OCI-LY7 (cell line): Measurements from ENCODE around the gene PM20D1. TPM values are rescaled to one million over a fixed set of nuclear protein-coding genes. Genes with fewer than 3 reads are reported as not detected.
"Not testable (repeated sequence)": the region's sequence is repeated elsewhere in the genome, so short reads cannot be mapped to it uniquely, and the experiment has no call there.

Experiments used
- BruUV-seq: library from RNA; stranded (reverse); fragments of 400-500 nt; replicated peaks from 2 replicates; lab custom pipeline; 2021; lab: Mats Ljungman, UMichigan
- CTCF ChIA-PET: fragments of 300-600 bp; sonication (Branson Sonifier 250); formaldehyde crosslinking; loops from one replicate; lab custom pipeline; 2022; ENCODE audit warnings: antibody characterized with exemption; ENCODE audit not compliant: unreplicated experiment; lab: Charles Lee
- POLR2A ChIA-PET: fragments of 300-600 bp; sonication (Branson Sonifier 250); formaldehyde crosslinking; loops from one replicate; lab custom pipeline; 2022; ENCODE audit warnings: antibody characterized with exemption; lab: Charles Lee
- DNase-seq: peaks from one replicate; pipeline ENCODE4 v3.0.0-alpha.2; 2015; ENCODE audit warnings: low spot score
- H2AFZ ChIP-seq: fragments of 200-600 bp; sonication (generic), shearing (Covaris generic); 2 replicates; pipeline ENCODE4 v1.6.1; 2014; ENCODE audit warnings: mild to moderate bottlenecking, antibody characterized with exemption, low read length, moderate library complexity
- H3K27ac ChIP-seq: fragments of 200-600 bp; sonication (generic); 2 replicates; pipeline ENCODE4 v1.5.1; 2014; ENCODE audit warnings: mixed run types, low read depth, mild to moderate bottlenecking, moderate library complexity, low read length, inconsistent platforms; ENCODE audit not compliant: poor library complexity, severe bottlenecking
- H3K36me3 ChIP-seq: fragments of 200-600 bp; sonication (generic); 2 replicates; pipeline ENCODE4 v1.6.1; 2014; ENCODE audit warnings: mild to moderate bottlenecking, antibody characterized with exemption, low read length, moderate library complexity, mixed read lengths; ENCODE audit not compliant: insufficient read depth
- H3K4me1 ChIP-seq: fragments of 200-600 bp; sonication (generic); 2 replicates; pipeline ENCODE4 v1.5.1; 2014; ENCODE audit warnings: mild to moderate bottlenecking, low read length; ENCODE audit not compliant: insufficient read depth, poor library complexity, severe bottlenecking
- H3K4me2 ChIP-seq: fragments of 200-600 bp; sonication (generic); 2 replicates; pipeline ENCODE4 v1.6.1; 2014; ENCODE audit warnings: mild to moderate bottlenecking, low read length
- H3K4me3 ChIP-seq: fragments of 200-600 bp; sonication (generic); 2 replicates; pipeline ENCODE4 v1.5.1; 2014; ENCODE audit warnings: mild to moderate bottlenecking, low read depth, low read length; ENCODE audit not compliant: poor library complexity, severe bottlenecking
- H3K79me2 ChIP-seq: fragments of 200-600 bp; sonication (generic); 2 replicates; pipeline ENCODE4 v1.6.1; 2016; ENCODE audit warnings: low read depth, mild to moderate bottlenecking, low read length, moderate library complexity, mixed read lengths; ENCODE audit not compliant: insufficient read depth
- H3K9me2 ChIP-seq: fragments of 200-600 bp; sonication (generic); 2 replicates; pipeline ENCODE4 v1.6.1; 2016; ENCODE audit warnings: mild to moderate bottlenecking, low read length, mixed read lengths; ENCODE audit not compliant: insufficient read depth
- H3K9me3 ChIP-seq: fragments of 200-600 bp; sonication (generic); 2 replicates; pipeline ENCODE4 v1.6.1; 2014; ENCODE audit warnings: mild to moderate bottlenecking, mixed run types, low read length, mixed read lengths
- H4K20me1 ChIP-seq: fragments of 200-600 bp; sonication (generic); 2 replicates; pipeline ENCODE4 v1.6.1; 2014; ENCODE audit warnings: mild to moderate bottlenecking, antibody characterized with exemption, low read length, moderate library complexity, mixed read lengths; ENCODE audit not compliant: insufficient read depth
- EZH2phosphoT487 ChIP-seq: fragments of 200-600 bp; sonication (generic); IDR thresholded peaks from 2 replicates; pipeline ENCODE4 v1.6.1; 2018; ENCODE audit warnings: low read depth, borderline replicate concordance, mild to moderate bottlenecking, mixed run types, antibody characterized with exemption, low read length, moderate library complexity, mixed read lengths
- intact Hi-C: fragments of 100-400 bp; cut with micrococcal nuclease; formaldehyde crosslinking; loops from one replicate; pipeline ENCODE4 v1.10.0; 2022; ENCODE audit not compliant: unreplicated experiment
- total RNA-seq, 2 experiments: library from RNA; depleted of rRNA in 1 of 2; stranded (reverse); fragments of >200 nt in 1 of 2; shearing (Covaris generic) in 1 of 2; gene quantifications; 2 replicates each; pipeline ENCODE4 v1.2.3, GENCODE V29; 2014 to 2022
- TF ChIP-seq, protein P1 (sequence below): fragments of 200-600 bp; sonication (generic); conservative IDR thresholded peaks from 2 replicates; pipeline ENCODE4 v1.5.1; 2014; ENCODE audit warnings: mild to moderate bottlenecking, antibody characterized with exemption, low read length, moderate library complexity, mixed read lengths

The PM20D1 gene
- total RNA-seq, 2 experiments from 2014 or later: not detected

DNA sequence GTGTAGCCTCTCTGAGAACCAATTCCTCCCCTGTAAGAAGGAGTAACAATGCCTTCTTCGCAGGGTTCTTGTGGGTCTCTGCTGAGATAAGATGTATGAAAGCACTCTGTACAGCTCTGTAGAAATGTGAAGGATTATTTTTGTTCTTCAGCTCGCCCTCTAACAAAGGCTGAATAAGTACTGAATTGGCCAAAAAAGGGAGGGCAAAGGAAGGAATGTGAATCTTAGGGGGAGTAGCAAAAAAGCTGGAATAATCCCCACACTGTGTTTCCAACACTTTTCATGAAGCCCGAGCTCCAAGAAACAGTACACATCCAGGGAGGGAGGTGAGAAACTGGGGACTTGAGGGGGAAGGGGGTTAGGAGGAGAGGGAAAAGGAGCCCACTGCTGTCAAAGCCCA is 22.9 kb downstream of the PM20D1 start:
- H3K79me2 ChIP-seq: no peaks in the 10 kb centered on the region
- no peak for DNase-seq
- intact Hi-C loops: no loop called here
- H4K20me1 ChIP-seq: no peaks in the 10 kb centered on the region
- no peaks in the 10 kb centered on the region for H3K36me3 ChIP-seq
- no peak for TF ChIP-seq EZH2phosphoT487
- TF ChIP-seq, protein P1, sequence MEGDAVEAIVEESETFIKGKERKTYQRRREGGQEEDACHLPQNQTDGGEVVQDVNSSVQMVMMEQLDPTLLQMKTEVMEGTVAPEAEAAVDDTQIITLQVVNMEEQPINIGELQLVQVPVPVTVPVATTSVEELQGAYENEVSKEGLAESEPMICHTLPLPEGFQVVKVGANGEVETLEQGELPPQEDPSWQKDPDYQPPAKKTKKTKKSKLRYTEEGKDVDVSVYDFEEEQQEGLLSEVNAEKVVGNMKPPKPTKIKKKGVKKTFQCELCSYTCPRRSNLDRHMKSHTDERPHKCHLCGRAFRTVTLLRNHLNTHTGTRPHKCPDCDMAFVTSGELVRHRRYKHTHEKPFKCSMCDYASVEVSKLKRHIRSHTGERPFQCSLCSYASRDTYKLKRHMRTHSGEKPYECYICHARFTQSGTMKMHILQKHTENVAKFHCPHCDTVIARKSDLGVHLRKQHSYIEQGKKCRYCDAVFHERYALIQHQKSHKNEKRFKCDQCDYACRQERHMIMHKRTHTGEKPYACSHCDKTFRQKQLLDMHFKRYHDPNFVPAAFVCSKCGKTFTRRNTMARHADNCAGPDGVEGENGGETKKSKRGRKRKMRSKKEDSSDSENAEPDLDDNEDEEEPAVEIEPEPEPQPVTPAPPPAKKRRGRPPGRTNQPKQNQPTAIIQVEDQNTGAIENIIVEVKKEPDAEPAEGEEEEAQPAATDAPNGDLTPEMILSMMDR: no peak
- ChIA-PET CTCF (no interaction called here), POLR2A (interaction anchor here (1.4 kb wide), 1 partner anchor 22 kb away, joined by 3 read pairs; no protein-coding TSS in a partner anchor)
- BruUV-seq: no TSS peak
- peaks cover 7% of the 10 kb centered on the region for H3K4me1 ChIP-seq
- no peak overlapping the region for H3K4me3 ChIP-seq
- no peak overlapping the region for H3K4me2 ChIP-seq
- no peak overlapping the region for H2AFZ ChIP-seq
- H3K9me3 ChIP-seq: peaks cover 13% of the 10 kb centered on the region; the same call in 1 of the 2 replicates
- no peak overlapping the region for H3K27ac ChIP-seq
- H3K9me2 ChIP-seq: no peaks in the 10 kb centered on the region

DNA sequence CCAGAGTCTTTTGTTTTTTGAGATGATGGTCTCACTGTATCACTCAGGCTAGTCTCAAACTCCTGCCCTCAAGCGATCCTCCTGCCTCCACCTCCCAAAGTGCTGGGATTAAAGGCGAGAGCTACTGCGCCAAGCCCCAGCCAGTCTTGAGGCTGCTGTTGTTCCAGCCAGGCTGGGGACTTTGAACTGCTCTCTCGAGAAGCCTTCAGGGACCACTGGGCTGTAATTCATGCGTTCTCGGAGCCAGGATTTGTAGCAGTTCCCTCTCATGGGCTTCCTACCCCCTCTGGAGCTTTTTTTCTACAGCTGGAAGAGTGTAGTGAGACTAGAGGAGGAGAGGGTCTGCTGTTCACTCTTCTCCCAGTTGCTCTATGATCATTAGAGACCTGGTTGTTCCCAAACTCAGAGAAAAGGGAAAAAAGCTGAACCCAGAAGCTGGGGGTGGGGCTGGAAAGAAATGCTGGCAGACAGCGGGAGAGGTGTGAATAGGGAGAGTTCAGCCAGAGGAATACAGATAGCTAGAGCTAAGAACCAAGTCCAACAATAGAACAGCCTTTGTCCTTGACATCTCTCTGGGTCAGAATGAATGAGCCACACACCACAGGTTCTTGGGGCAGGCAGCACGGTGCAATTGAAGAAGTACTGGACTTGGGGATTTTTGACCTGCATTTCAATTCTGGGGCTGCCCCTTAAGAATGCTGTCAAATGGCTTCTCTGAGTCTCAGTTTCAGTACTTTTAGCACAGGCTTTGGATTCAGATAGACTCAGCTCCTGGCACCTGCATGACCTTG is 23.7 kb downstream of the PM20D1 start:
- no peak for TF ChIP-seq EZH2phosphoT487
- TF ChIP-seq, protein P1: no peak
- Histone ChIP-seq H2AFZ (no peak overlapping the region), H3K36me3 (no peaks in the 10 kb centered on the region), H4K20me1 (no peaks in the 10 kb centered on the region), H3K4me3 (no peak overlapping the region), H3K79me2 (no peaks in the 10 kb centered on the region), H3K4me1 (peaks cover 7% of the 10 kb centered on the region), H3K9me3 (peaks cover 13% of the 10 kb centered on the region; the same call in 1 of the 2 replicates), H3K9me2 (no peaks in the 10 kb centered on the region), H3K4me2 (no peak overlapping the region), H3K27ac (no peak overlapping the region)
- no peak for DNase-seq
- intact Hi-C loops: no loop called here
- no TSS peak for BruUV-seq
- CTCF ChIA-PET: no interaction called here
- POLR2A ChIA-PET: interaction anchor here (0.8 to 1.4 kb wide), 2 partner anchors 17 to 23 kb away, joined by 3 read pairs; no protein-coding TSS in a partner anchor

DNA sequence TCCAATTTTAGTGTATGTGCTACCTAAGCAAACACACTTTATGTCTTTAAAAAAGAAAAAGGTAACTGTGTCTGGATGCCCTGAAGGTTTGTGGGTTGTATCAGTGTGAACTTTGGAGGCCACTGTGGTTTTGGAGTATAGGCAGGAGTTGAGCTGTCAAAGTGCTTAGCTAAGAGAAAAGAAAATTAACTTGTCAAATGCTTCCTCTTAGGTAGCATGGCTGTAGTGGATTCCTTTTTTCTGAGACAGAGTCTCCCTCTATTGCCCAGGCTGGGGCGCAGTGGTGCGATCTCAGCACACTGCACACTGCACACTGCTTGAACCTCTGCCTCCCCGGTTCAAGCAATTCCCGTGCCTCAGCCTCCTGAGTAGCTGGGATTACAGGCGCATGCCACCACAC is 25.8 kb downstream of the PM20D1 start:
- intact Hi-C loops: no loop called here
- no peaks in the 10 kb centered on the region for H3K9me2 ChIP-seq
- no TSS peak for BruUV-seq
- DNase-seq: no peak
- H3K4me1 ChIP-seq: peaks cover 7% of the 10 kb centered on the region
- no peaks in the 10 kb centered on the region for H4K20me1 ChIP-seq
- ChIA-PET CTCF (no interaction called here), POLR2A (interaction anchor here (0.7 kb wide), 1 partner anchor 638 kb away, joined by 3 read pairs; no protein-coding TSS in a partner anchor)
- no peak overlapping the region for H3K27ac ChIP-seq
- H3K79me2 ChIP-seq: no peaks in the 10 kb centered on the region
- no peak overlapping the region for H3K4me3 ChIP-seq
- H2AFZ ChIP-seq: no peak overlapping the region
- no peak overlapping the region for H3K4me2 ChIP-seq
- peaks cover 13% of the 10 kb centered on the region; the same call in 1 of the 2 replicates for H3K9me3 ChIP-seq
- H3K36me3 ChIP-seq: no peaks in the 10 kb centered on the region
- TF ChIP-seq, protein P1: no peak
- TF ChIP-seq EZH2phosphoT487: no peak

DNA sequence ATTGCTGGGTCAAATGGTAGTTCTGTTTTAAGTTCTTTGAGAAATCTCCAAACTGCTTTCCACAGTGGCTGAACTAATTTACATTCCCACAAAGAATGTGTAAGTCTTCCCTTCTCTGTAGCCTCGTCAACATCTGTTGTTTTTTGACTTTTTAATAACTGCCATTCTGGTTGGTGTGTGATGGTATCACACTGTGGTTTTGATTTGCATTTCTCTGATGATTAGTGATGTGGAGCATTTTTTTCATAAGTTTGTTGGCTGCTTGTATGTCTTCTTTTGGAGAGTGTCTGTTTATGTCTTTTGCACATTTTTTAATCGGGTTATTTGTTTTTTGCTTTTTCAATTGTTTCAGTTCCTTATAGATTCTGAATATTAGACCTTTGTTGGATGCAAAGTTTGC is 26.7 kb downstream of the PM20D1 start:
- BruUV-seq, CTCF ChIA-PET, H3K36me3 ChIP-seq, H2AFZ ChIP-seq, H3K4me3 ChIP-seq, POLR2A ChIA-PET, H3K4me1 ChIP-seq, H3K27ac ChIP-seq, H3K79me2 ChIP-seq, H4K20me1 ChIP-seq, H3K4me2 ChIP-seq, intact Hi-C loops, H3K9me2 ChIP-seq, DNase-seq: not testable (repeated sequence)
- H3K9me3 ChIP-seq: peaks cover 13% of the 10 kb centered on the region; the same call in 1 of the 2 replicates
